K562 (cell line): ENCODE results near the gene ACOT9. TPM values are rescaled to one million over a fixed set of nuclear protein-coding genes. Genes with fewer than 3 reads are reported as not detected.

Experiments used
- ARID4B ChIP-seq: sonication (generic); formaldehyde crosslinking; IDR thresholded peaks from 2 replicates; pipeline ENCODE4 v1.8.0; 2022; ENCODE audit warnings: mild to moderate bottlenecking, missing genetic modification reagents
- ATF3 ChIP-seq, 2 experiments: fragments of 450-650 bp in 1 of 2; sonication (generic) in 1 of 2; formaldehyde crosslinking in 1 of 2; IDR thresholded peaks in 1 of 2; conservative IDR thresholded peaks in 1 of 2; 2 replicates each; pipeline versions ENCODE4 v1.6.1 to v1.8.1; 2016 to 2023; ENCODE audit warnings: mild to moderate bottlenecking in 2 of 2, moderate library complexity in 2 of 2, inconsistent platforms in 1 of 2, missing genetic modification reagents in 1 of 2
- CTBP1 ChIP-seq: fragments of 450-650 bp; IDR thresholded peaks from 2 replicates; pipeline ENCODE4 v1.6.1; 2016; ENCODE audit warnings: borderline replicate concordance
- CTCF ChIP-seq, 3 experiments: IDR thresholded peaks in 2 of 3; conservative IDR thresholded peaks in 1 of 3; 2 replicates each; pipeline ENCODE4 v1.5.1; 2011 to 2012; ENCODE audit warnings: low read length in 3 of 3, mild to moderate bottlenecking in 3 of 3, control low read depth in 2 of 3, improper control_type of control experiment in 1 of 3, inconsistent platforms in 1 of 3, low read depth in 1 of 3, mixed read lengths in 1 of 3, moderate library complexity in 1 of 3; ENCODE audit not compliant: insufficient read depth in 2 of 3
- ELF1 ChIP-seq: fragments of 200-800 bp; sonication (Bioruptor generic); IDR thresholded peaks from 2 replicates; pipeline ENCODE4 v1.6.1; 2016; ENCODE audit warnings: missing genetic modification characterization, missing compliant biosample characterization
- FOSL1 ChIP-seq: fragments of 200-800 bp; sonication (Bioruptor generic); conservative IDR thresholded peaks from 2 replicates; pipeline ENCODE4 v1.6.1; 2016; ENCODE audit warnings: missing genetic modification characterization, missing compliant biosample characterization
- GATAD2A ChIP-seq: fragments of 450-650 bp; IDR thresholded peaks from 2 replicates; pipeline ENCODE4 v1.6.1; 2017
- ID3 ChIP-seq, 2 experiments: fragments of 250-450 bp in 1 of 2; fragments of 450-650 bp in 1 of 2; sonication (Bioruptor Pico) in 1 of 2; IDR thresholded peaks; 2 replicates each; pipeline versions ENCODE4 v1.6.1 to v1.8.0; 2016 to 2021; ENCODE audit warnings: mild to moderate bottlenecking in 2 of 2, moderate library complexity in 2 of 2, missing compliant biosample characterization in 1 of 2, missing genetic modification characterization in 1 of 2
- MLX ChIP-seq, 2 experiments: fragments of 450-650 bp in 1 of 2; sonication (generic) in 1 of 2; formaldehyde crosslinking; conservative IDR thresholded peaks; 2 replicates each; pipeline versions ENCODE4 v1.4.0 to v1.8.1; 2020 to 2022; ENCODE audit warnings: mild to moderate bottlenecking in 1 of 2, missing genetic modification reagents in 1 of 2
- NRF1 ChIP-seq, 2 experiments: fragments of 450-650 bp; IDR thresholded peaks in 1 of 2; conservative IDR thresholded peaks in 1 of 2; 2 replicates each; pipeline ENCODE4 v1.6.1; 2014; ENCODE audit warnings: mild to moderate bottlenecking in 2 of 2
- PHF8 ChIP-seq: fragments of 200-600 bp; sonication (generic); IDR thresholded peaks from 2 replicates; pipeline ENCODE4 v1.6.1; 2012; ENCODE audit warnings: mixed run types, mild to moderate bottlenecking, inconsistent platforms, low read length, moderate library complexity, borderline replicate concordance
- polyA plus RNA-seq, 8 experiments: library from polyadenylated mRNA; depleted of rRNA in 4 of 8; stranded (reverse) in 5 of 8; unstranded in 3 of 8; fragments of >200 nt; fragmentation: Nextera tagmentation in 2 of 8; fragmentation: Illumina TruSeq in 1 of 8; extraction: Ambion mirVana in 2 of 8; extraction: Trizol in 1 of 8; gene quantifications; 2 replicates each; pipeline versions ENCODE4 v1.2.1 to v1.2.3, GENCODE V29; 2011 to 2014; ENCODE audit warnings: inconsistent platforms in 1 of 8, missing spikeins in 1 of 8
- total RNA-seq, 7 experiments: library from RNA; depleted of rRNA in 6 of 7; stranded (reverse); fragments of >200 nt in 6 of 7; fragmentation: Illumina TruSeq in 2 of 7; extraction: Trizol in 2 of 7; gene quantifications; 2 replicates each; pipeline versions ENCODE4 v1.2.1 to v1.2.3, GENCODE V29; 2011 to 2021; ENCODE audit warnings: low replicate concordance in 1 of 7

Gene ACOT9
- total and polyA plus RNA-seq, 9 of the 15 experiments (the other 6 are each of a cell fraction or from before 2014, with no cell fraction given), result 31.2 to 80.9 (median 45.3) TPM

- TF ChIP-seq ATF3 (IDR thresholded peaks at IDR 0.05) (peak; percentile 81; the same call in 1 of the 2 replicates), ATF3 (CRISPR knock-in tag; conservative IDR thresholded peaks at IDR 0.05) (0 out of 2 replicates have a peak, but pooled peaks have one; percentile 53), ID3 (CRISPR knock-in tag; IDR thresholded peaks at IDR 0.05) (no peak), ID3 (tag; IDR thresholded peaks at IDR 0.05) (0 out of 2 replicates have a peak, but pooled peaks have one; percentile 15), ARID4B (CRISPR knock-in tag) (peak; percentile 42; the same call in 1 of the 2 replicates), FOSL1 (peak; percentile 83), PHF8 (peak; percentile 59; the same call in 1 of the 2 replicates), CTBP1 (peak; percentile 76), MLX (CRISPR knock-in tag; conservative IDR thresholded peaks at IDR 0.05) (no peak), CTCF (IDR thresholded peaks at IDR 0.05 in 2 of 3, conservative IDR thresholded peaks at IDR 0.05 in 1 of 3; ENCODE audit: insufficient read depth in 2 of 3, low read depth in 1 of 3, low read length in 3 of 3) (no peak), NRF1 (conservative IDR thresholded peaks at IDR 0.05 in 1 of 2, IDR thresholded peaks at IDR 0.05 in 1 of 2) (peak; percentile 65 to 75), GATAD2A (0 out of 2 replicates have a peak, but pooled peaks have one; percentile 54), ELF1 (tag) (no peak)
Measured at GRCh38 chrX:23742697-23743622, at the start of gene ACOT9 (continued).
